ENCODE data around the gene DNAJC8. TPM values are rescaled to one million over a fixed set of nuclear protein-coding genes. Genes with fewer than 3 reads are reported as not detected.

DNAJC8 gene
- total RNA-seq, 1 experiment from 2014 or later: 127 TPM

DNA sequence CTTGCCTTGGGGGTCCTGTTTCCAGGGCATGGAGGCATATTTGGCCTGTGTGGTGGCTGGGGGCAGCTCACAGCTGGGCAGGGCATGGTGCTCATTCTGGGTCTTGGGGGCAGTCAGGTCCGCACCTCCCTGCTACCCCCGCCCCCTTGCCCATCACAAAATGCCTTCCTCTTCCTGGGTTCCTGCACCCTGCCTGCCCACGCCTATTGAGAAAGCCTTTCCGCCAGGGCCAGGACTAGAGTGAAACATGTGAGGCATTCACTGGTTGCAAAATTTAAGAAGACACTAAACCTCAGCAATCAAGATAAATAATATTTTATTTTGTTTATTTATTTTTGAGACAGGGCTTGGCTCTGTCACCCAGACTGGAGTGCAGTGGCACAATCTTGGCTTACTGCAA, 76.0 kb downstream of the DNAJC8 start:
- DNase-seq (ENCODE audit: low read depth, low spot score) (no peak), ATAC-seq (no peak)
- Histone ChIP-seq H3K27me3 (ENCODE audit: control insufficient read depth, insufficient read depth, low read length) (no peaks in the 10 kb centered on the region), H3K4me3 (ENCODE audit: low read depth in 2 of 2, low read length in 2 of 2) (no peak overlapping the region), H3K9me3 (ENCODE audit: control insufficient read depth, insufficient read depth, low read depth, low read length) (no peaks in the 10 kb centered on the region), H3K4me1 (ENCODE audit: control insufficient read depth, insufficient read depth, low read length) (peaks cover 6% of the 10 kb centered on the region; the same call in 1 of the 2 replicates), H3K36me3 (ENCODE audit: control insufficient read depth, insufficient read depth, low read length) (no peaks in the 10 kb centered on the region), H3K27ac (ENCODE audit: low read length) (no peak overlapping the region)
- no TSS peak for BruUV-seq (replicated peaks)
- in situ Hi-C loops (cut with HindIII; ENCODE audit: low pct_unique_long_range_greater_than_20kb, low sequenced_read_pairs) (no loop called here), intact Hi-C loops (cut with micrococcal nuclease; ENCODE audit: unreplicated experiment) (no loop called here)
- POLR2A ChIA-PET: no interaction called here
- CTCF ChIA-PET: no interaction called here
- TF ChIP-seq TCF7L2 (IDR thresholded peaks at IDR 0.05; ENCODE audit: low read depth, low read length): no peak
- TF ChIP-seq REST (IDR thresholded peaks at IDR 0.05; ENCODE audit: insufficient read depth in 1 of 2, low read depth in 2 of 2, low read length in 1 of 2): no peak
- no peak for TF ChIP-seq CTCF (IDR thresholded peaks at IDR 0.05)
- no peak for TF ChIP-seq SIN3A (IDR thresholded peaks at IDR 0.05; ENCODE audit: borderline replicate concordance, insufficient read depth, low read depth, low read length)
- TF ChIP-seq POLR2AphosphoS5 (IDR thresholded peaks at IDR 0.05; ENCODE audit: low read depth, low read length): no peak

- ATAC-seq: no peak
Measured at GRCh38 chr1:28155628-28156027, 77.2 kb downstream of the DNAJC8 start.

More at GRCh38 chr1:28155628-28156027, 77.2 kb downstream of the DNAJC8 start:
- Histone ChIP-seq H3K27me3 (ENCODE audit: control insufficient read depth, insufficient read depth, low read length) (no peaks in the 10 kb centered on the region), H3K36me3 (ENCODE audit: control insufficient read depth, insufficient read depth, low read length) (no peaks in the 10 kb centered on the region), H3K4me1 (ENCODE audit: control insufficient read depth, insufficient read depth, low read length) (peaks cover 6% of the 10 kb centered on the region; the same call in 1 of the 2 replicates), H3K9me3 (ENCODE audit: control insufficient read depth, insufficient read depth, low read depth, low read length) (no peaks in the 10 kb centered on the region), H3K4me3 (ENCODE audit: low read depth in 2 of 2, low read length in 2 of 2) (no peak overlapping the region), H3K27ac (ENCODE audit: low read length) (no peak overlapping the region)
- intact Hi-C loops (cut with micrococcal nuclease; ENCODE audit: unreplicated experiment) (no loop called here), in situ Hi-C loops (cut with HindIII; ENCODE audit: low pct_unique_long_range_greater_than_20kb, low sequenced_read_pairs) (no loop called here)
- CTCF ChIA-PET: no interaction called here
- no peak for DNase-seq (ENCODE audit: low read depth, low spot score)
- no TSS peak for BruUV-seq (replicated peaks)
- no peak for TF ChIP-seq CTCF (IDR thresholded peaks at IDR 0.05)
- TF ChIP-seq SIN3A (IDR thresholded peaks at IDR 0.05; ENCODE audit: borderline replicate concordance, insufficient read depth, low read depth, low read length): no peak
- no peak for TF ChIP-seq TCF7L2 (IDR thresholded peaks at IDR 0.05; ENCODE audit: low read depth, low read length)
- no peak for TF ChIP-seq POLR2AphosphoS5 (IDR thresholded peaks at IDR 0.05; ENCODE audit: low read depth, low read length)
- POLR2A ChIA-PET: no interaction called here

Measured in Panc1 (cell line).